Measurements from ENCODE around the gene LLCFC1.

- TF ChIP-seq POLR2A (IDR thresholded peaks at IDR 0.05; ENCODE audit: low read depth, low read length) (no peak), POLR2AphosphoS5 (IDR thresholded peaks at IDR 0.05; ENCODE audit: low read depth, low read length) (no peak), TAF1 (IDR thresholded peaks at IDR 0.05; ENCODE audit: low read depth, low read length) (no peak), PAX5 (IDR thresholded peaks at IDR 0.05; ENCODE audit: insufficient read depth, low read length, severe bottlenecking) (no peak)
Observed at GRCh38 chr7:142943706-142944268, 4.5 kb downstream of the LLCFC1 start.
